ENCODE data around the gene GTSF1L.

DNA sequence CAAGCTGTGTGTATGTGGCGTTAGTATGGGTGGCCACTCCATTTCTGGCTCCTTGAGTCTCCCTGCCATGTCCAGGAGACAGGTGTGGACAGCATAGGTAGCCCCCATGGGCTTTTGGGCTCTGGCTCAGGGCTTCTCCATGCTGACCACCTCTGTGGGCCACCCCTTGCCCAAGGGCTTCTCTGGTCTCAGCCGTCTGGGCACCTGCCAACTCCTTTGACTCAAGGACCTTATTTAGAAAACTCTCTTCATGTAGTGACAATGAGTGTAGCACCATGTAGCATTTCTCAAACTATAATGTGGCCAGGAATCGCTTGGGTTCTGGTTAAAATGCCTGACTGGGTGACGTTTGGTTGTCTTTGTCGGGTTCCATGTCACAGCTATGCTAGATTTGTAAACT, 5.1 kb upstream of the GTSF1L start:
- TF ChIP-seq RFX5 (IDR thresholded peaks at IDR 0.05; ENCODE audit: low read depth, low read length) (no peak), CEBPB (IDR thresholded peaks at IDR 0.05; ENCODE audit: low read depth, low read length) (no peak), RAD21 (IDR thresholded peaks at IDR 0.05; ENCODE audit: low read length) (no peak), MAFK (IDR thresholded peaks at IDR 0.05; ENCODE audit: low read depth, low read length) (no peak), POLR2A (IDR thresholded peaks at IDR 0.05; ENCODE audit: low read depth, low read length) (no peak), FOS (IDR thresholded peaks at IDR 0.05; ENCODE audit: low read depth, low read length) (no peak), NFE2L2 (IDR thresholded peaks at IDR 0.05; ENCODE audit: low read depth, low read length) (no peak), RCOR1 (IDR thresholded peaks at IDR 0.05; ENCODE audit: insufficient replicate concordance, low read length) (no peak), MXI1 (IDR thresholded peaks at IDR 0.05; ENCODE audit: borderline replicate concordance, low read depth, low read length) (no peak)
- TF ChIP-seq, protein P1, sequence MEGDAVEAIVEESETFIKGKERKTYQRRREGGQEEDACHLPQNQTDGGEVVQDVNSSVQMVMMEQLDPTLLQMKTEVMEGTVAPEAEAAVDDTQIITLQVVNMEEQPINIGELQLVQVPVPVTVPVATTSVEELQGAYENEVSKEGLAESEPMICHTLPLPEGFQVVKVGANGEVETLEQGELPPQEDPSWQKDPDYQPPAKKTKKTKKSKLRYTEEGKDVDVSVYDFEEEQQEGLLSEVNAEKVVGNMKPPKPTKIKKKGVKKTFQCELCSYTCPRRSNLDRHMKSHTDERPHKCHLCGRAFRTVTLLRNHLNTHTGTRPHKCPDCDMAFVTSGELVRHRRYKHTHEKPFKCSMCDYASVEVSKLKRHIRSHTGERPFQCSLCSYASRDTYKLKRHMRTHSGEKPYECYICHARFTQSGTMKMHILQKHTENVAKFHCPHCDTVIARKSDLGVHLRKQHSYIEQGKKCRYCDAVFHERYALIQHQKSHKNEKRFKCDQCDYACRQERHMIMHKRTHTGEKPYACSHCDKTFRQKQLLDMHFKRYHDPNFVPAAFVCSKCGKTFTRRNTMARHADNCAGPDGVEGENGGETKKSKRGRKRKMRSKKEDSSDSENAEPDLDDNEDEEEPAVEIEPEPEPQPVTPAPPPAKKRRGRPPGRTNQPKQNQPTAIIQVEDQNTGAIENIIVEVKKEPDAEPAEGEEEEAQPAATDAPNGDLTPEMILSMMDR (conservative IDR thresholded peaks at IDR 0.05; ENCODE audit: low read depth, low read length) = no peak
- TF ChIP-seq, protein P2, sequence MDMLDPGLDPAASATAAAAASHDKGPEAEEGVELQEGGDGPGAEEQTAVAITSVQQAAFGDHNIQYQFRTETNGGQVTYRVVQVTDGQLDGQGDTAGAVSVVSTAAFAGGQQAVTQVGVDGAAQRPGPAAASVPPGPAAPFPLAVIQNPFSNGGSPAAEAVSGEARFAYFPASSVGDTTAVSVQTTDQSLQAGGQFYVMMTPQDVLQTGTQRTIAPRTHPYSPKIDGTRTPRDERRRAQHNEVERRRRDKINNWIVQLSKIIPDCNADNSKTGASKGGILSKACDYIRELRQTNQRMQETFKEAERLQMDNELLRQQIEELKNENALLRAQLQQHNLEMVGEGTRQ (IDR thresholded peaks at IDR 0.05; ENCODE audit: low read depth, low read length) = no peak

All from IMR-90 (cell line).